Smooth muscle cell (in vitro differentiated cells): ENCODE results near the gene GLIS2. TPM values are rescaled to one million over a fixed set of nuclear protein-coding genes. Genes with fewer than 3 reads are reported as not detected.
A peak's percentile ranks its signal among the peaks of the same experiment; 100 is the strongest.

Experiments used
- DNase-seq: peaks from one replicate; lab custom pipeline; 2025; ENCODE audit not compliant: unreplicated experiment; lab: John Stamatoyannopoulos, UW
- H2AFZ ChIP-seq: fragments of 200-600 bp; sonication (generic); 2 replicates; pipeline ENCODE4 v1.6.0; 2016; ENCODE audit warnings: antibody characterized with exemption, low read depth, mild to moderate bottlenecking
- H3F3A ChIP-seq: fragments of 200-600 bp; sonication (generic); 2 replicates; pipeline ENCODE4 v1.6.0; 2017; ENCODE audit warnings: antibody characterized with exemption, low read depth
- H3K27ac ChIP-seq: fragments of 200-600 bp; sonication (generic); 2 replicates; pipeline ENCODE4 v1.5.1; 2016; ENCODE audit warnings: low read depth, mild to moderate bottlenecking
- H3K27me3 ChIP-seq: fragments of 200-600 bp; sonication (generic); 2 replicates; pipeline ENCODE4 v1.6.1; 2016; ENCODE audit warnings: low read depth, mild to moderate bottlenecking
- H3K36me3 ChIP-seq: fragments of 200-600 bp; sonication (generic); 2 replicates; pipeline ENCODE4 v1.5.1; 2016; ENCODE audit warnings: low read depth
- H3K4me1 ChIP-seq: fragments of 200-600 bp; sonication (generic); 2 replicates; pipeline ENCODE4 v1.5.1; 2016; ENCODE audit warnings: low read depth
- H3K4me2 ChIP-seq: fragments of 200-600 bp; sonication (generic); 2 replicates; pipeline ENCODE4 v1.6.0; 2016; ENCODE audit warnings: mild to moderate bottlenecking
- H3K4me3 ChIP-seq: fragments of 200-600 bp; sonication (generic); 2 replicates; pipeline ENCODE4 v1.5.1; 2016; ENCODE audit warnings: mild to moderate bottlenecking
- H3K79me2 ChIP-seq: fragments of 200-600 bp; sonication (generic); 2 replicates; pipeline ENCODE4 v1.6.0; 2016; ENCODE audit warnings: low read depth, mild to moderate bottlenecking
- H3K9ac ChIP-seq: fragments of 200-600 bp; sonication (generic); 2 replicates; pipeline ENCODE4 v1.6.0; 2016; ENCODE audit warnings: low read depth
- H3K9me3 ChIP-seq: fragments of 200-600 bp; sonication (generic); replicated peaks from 2 replicates; pipeline ENCODE4 v1.5.1; 2016; ENCODE audit warnings: low read depth
- H4K20me1 ChIP-seq: fragments of 200-600 bp; sonication (generic); 2 replicates; pipeline ENCODE4 v1.6.0; 2016; ENCODE audit warnings: low read depth
- CTCF ChIP-seq: fragments of 200-600 bp; sonication (generic); IDR thresholded peaks from 2 replicates; pipeline ENCODE4 v1.5.1; 2017; ENCODE audit warnings: borderline replicate concordance, mild to moderate bottlenecking, antibody characterized with exemption; ENCODE audit not compliant: insufficient read depth, poor library complexity, severe bottlenecking
- WGBS: methylation state at CpG from one replicate; pipeline ENCODE4 v1.1.7; 2016; ENCODE audit warnings: low lambda C conversion rate; 5-methylcytosine and 5-hydroxymethylcytosine counted together
- polyA plus RNA-seq: library from polyadenylated mRNA; unstranded; fragments of >200 nt; fragmentation: Nextera tagmentation; extraction: Ambion mirVana; gene quantifications from 2 replicates; pipeline ENCODE4 v1.2.1, GENCODE V29; 2016
- total RNA-seq: library from RNA; depleted of rRNA; stranded (reverse); fragments of >200 nt; gene quantifications from 2 replicates; pipeline ENCODE4 v1.2.3, GENCODE V29; 2014

Gene GLIS2
- total and polyA plus RNA-seq, 2 experiments from 2014 or later: 2.8 to 9.2 TPM

- Histone ChIP-seq H4K20me1 (peaks cover 15% of the 10 kb centered on the region), H3K36me3 (no peaks in the 10 kb centered on the region), H3K79me2 (peaks cover 29% of the 10 kb centered on the region), H3K27me3 (no peaks in the 10 kb centered on the region), H3K27ac (peak overlapping the region; percentile 63), H3F3A (peaks cover 8% of the 10 kb centered on the region), H3K4me1 (peaks cover 10% of the 10 kb centered on the region), H3K4me2 (peak overlapping the region; percentile 83), H3K4me3 (no peak overlapping the region), H2AFZ (no peak overlapping the region), H3K9me3 (no peaks in the 10 kb centered on the region), H3K9ac (no peak overlapping the region)
- no peak for DNase-seq
- WGBS: 66% methylated on average over 7 of the region's 7 CpGs
- TF ChIP-seq CTCF: no peak
These were observed 36.0 kb downstream of the GLIS2 start for GRCh38 chr16:4351880-4352279.

- no peak for DNase-seq
- Histone ChIP-seq H3K9me3 (no peaks in the 10 kb centered on the region), H4K20me1 (peaks cover 6% of the 10 kb centered on the region), H3K4me2 (no peak overlapping the region), H3K79me2 (peaks cover 24% of the 10 kb centered on the region), H3K27ac (no peak overlapping the region), H3K36me3 (no peaks in the 10 kb centered on the region), H3K4me1 (peaks cover 10% of the 10 kb centered on the region), H2AFZ (no peak overlapping the region), H3F3A (peaks cover 8% of the 10 kb centered on the region), H3K9ac (no peak overlapping the region), H3K4me3 (no peak overlapping the region), H3K27me3 (no peaks in the 10 kb centered on the region)
- no peak for TF ChIP-seq CTCF
- 94% methylated on average over 5 of the region's 5 CpGs for WGBS
These were observed 37.0 kb downstream of the GLIS2 start for GRCh38 chr16:4352843-4353242.

- no peak overlapping the region for H2AFZ ChIP-seq
- no peak overlapping the region for H3K9ac ChIP-seq
- WGBS: 96% methylated on average over 4 of the region's 4 CpGs
These were observed 37.8 kb downstream of the GLIS2 start for GRCh38 chr16:4353675-4354074.

More at GRCh38 chr16:4353675-4354074, 37.8 kb downstream of the GLIS2 start:
- Histone ChIP-seq H4K20me1 (peaks cover 4% of the 10 kb centered on the region), H3F3A (peaks cover 8% of the 10 kb centered on the region), H3K36me3 (no peaks in the 10 kb centered on the region), H3K4me1 (peaks cover 10% of the 10 kb centered on the region), H3K4me3 (no peak overlapping the region), H3K27ac (no peak overlapping the region), H3K27me3 (no peaks in the 10 kb centered on the region), H3K9me3 (no peaks in the 10 kb centered on the region), H3K79me2 (peaks cover 20% of the 10 kb centered on the region), H3K4me2 (no peak overlapping the region)
- DNase-seq: no peak
- TF ChIP-seq CTCF: no peak
